ENCODE measurements around the gene ADNP2. TPM values are rescaled to one million over a fixed set of nuclear protein-coding genes. Genes with fewer than 3 reads are reported as not detected.

ADNP2 gene
- total and polyA plus RNA-seq, 2 donors = 8.0 to 9.7 TPM

DNA sequence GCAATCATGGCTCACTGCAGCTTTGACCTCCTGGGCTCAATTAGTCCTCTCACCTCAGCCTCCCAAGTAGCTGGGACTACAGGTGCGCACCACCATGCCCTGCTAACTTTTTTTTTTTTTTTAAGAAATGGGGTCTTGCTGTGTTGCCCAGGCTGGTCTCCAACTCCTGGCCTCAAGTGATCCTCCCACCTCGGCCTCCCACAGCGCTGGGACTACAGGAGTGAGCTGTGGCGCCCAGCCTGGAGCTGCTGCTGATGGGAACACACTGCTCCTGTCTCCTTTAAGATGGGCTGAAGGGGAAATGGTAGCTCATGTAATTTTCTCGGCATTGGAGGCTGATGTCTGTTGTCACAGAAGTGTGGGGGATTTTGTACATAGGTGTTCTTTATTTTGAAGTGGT lies 34.9 kb upstream of the ADNP2 start:
- Histone ChIP-seq H3K4me3 (ENCODE audit: low read length in 2 of 2) (no peak overlapping the region), H3K27me3 (ENCODE audit: control insufficient read depth in 2 of 2, insufficient read depth in 1 of 2, low read length in 1 of 2) (no peaks in the 10 kb centered on the region), H3K36me3 (ENCODE audit: control insufficient read depth in 2 of 2, insufficient read depth in 2 of 2, low read length in 1 of 2) (no peaks in the 10 kb centered on the region), H3K9me3 (ENCODE audit: control insufficient read depth in 2 of 2, insufficient read depth in 1 of 2, low read length in 1 of 2) (peaks cover 0 to 23% of the 10 kb centered on the region in 2 donors), H3K27ac (ENCODE audit: low read depth in 1 of 2, low read length in 1 of 2) (no peak overlapping the region), H3K4me1 (ENCODE audit: control insufficient read depth in 2 of 2, insufficient read depth in 2 of 2, low read length in 2 of 2) (no peaks in the 10 kb centered on the region)
- DNase-seq (ENCODE audit: low read depth in 6 of 9, low spot score in 9 of 9) = no peak
- 99% methylated on average over 5 of the region's 5 CpGs for WGBS

DNA sequence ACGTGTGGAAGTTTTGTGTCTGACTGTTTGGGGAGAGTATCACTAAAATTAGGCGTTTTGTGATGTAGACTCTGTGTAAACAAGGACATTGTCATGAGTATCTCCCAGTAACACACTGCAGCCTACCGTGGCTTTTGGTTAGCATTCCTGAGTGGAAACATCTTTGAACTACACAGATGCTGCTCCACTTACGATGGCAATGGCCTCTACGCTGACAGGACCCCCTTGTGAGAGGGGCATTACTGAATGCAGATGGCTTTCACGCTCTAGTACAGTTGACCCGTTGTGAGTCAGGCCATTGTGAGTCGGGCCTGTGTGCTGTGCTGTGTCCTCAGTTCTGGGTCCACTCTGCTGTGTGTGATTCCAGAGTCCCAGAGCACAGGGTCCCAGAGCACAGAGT lies 34.4 kb upstream of the ADNP2 start:
- H3K27me3 ChIP-seq (ENCODE audit: control insufficient read depth in 2 of 2, insufficient read depth in 1 of 2, low read length in 1 of 2) = no peaks in the 10 kb centered on the region
- H3K27ac ChIP-seq (ENCODE audit: low read depth in 1 of 2, low read length in 1 of 2) = no peak overlapping the region
- H3K4me3 ChIP-seq (ENCODE audit: low read length in 2 of 2) = no peak overlapping the region
- 75% methylated on average over 8 of the region's 8 CpGs for WGBS
- DNase-seq (ENCODE audit: low read depth in 6 of 9, low spot score in 9 of 9) = no peak
- peaks cover 0 to 23% of the 10 kb centered on the region in 2 donors for H3K9me3 ChIP-seq (ENCODE audit: control insufficient read depth in 2 of 2, insufficient read depth in 1 of 2, low read length in 1 of 2)
- no peaks in the 10 kb centered on the region for H3K36me3 ChIP-seq (ENCODE audit: control insufficient read depth in 2 of 2, insufficient read depth in 2 of 2, low read length in 1 of 2)
- no peaks in the 10 kb centered on the region for H3K4me1 ChIP-seq (ENCODE audit: control insufficient read depth in 2 of 2, insufficient read depth in 2 of 2, low read length in 2 of 2)

DNA sequence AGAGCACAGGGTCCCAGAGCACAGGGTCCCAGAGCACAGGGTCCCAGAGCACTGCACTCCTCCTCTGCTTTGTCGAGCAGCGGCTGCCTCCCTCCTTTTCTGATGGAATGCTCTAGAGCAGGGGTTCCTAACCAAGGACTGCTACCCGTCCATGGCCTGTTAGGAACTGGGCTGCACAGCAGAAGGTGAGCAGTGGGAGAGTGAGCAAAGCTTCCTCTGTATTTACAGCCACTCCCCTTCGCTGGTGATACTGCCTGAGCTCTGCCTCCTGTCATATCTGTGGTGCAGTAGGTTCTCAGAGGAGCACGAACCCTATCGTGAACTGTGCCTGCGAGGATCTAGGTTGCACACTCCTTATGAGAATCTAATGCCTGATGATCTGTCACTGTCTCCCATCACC lies 33.1 kb upstream of the ADNP2 start:
- H3K4me3 ChIP-seq (ENCODE audit: low read length in 2 of 2) = no peak overlapping the region
- DNase-seq (ENCODE audit: low read depth in 6 of 9, low spot score in 9 of 9) = no peak
- no peaks in the 10 kb centered on the region for H3K4me1 ChIP-seq (ENCODE audit: control insufficient read depth in 2 of 2, insufficient read depth in 2 of 2, low read length in 2 of 2)
- no peaks in the 10 kb centered on the region for H3K27me3 ChIP-seq (ENCODE audit: control insufficient read depth in 2 of 2, insufficient read depth in 1 of 2, low read length in 1 of 2)
- no peaks in the 10 kb centered on the region for H3K36me3 ChIP-seq (ENCODE audit: control insufficient read depth in 2 of 2, insufficient read depth in 2 of 2, low read length in 1 of 2)
- 98% methylated on average over 7 of the region's 7 CpGs for WGBS
- H3K27ac ChIP-seq (ENCODE audit: low read depth in 1 of 2, low read length in 1 of 2) = no peak overlapping the region
- H3K9me3 ChIP-seq (ENCODE audit: control insufficient read depth in 2 of 2, insufficient read depth in 1 of 2, low read length in 1 of 2) = peaks cover 0 to 21% of the 10 kb centered on the region in 2 donors

DNA sequence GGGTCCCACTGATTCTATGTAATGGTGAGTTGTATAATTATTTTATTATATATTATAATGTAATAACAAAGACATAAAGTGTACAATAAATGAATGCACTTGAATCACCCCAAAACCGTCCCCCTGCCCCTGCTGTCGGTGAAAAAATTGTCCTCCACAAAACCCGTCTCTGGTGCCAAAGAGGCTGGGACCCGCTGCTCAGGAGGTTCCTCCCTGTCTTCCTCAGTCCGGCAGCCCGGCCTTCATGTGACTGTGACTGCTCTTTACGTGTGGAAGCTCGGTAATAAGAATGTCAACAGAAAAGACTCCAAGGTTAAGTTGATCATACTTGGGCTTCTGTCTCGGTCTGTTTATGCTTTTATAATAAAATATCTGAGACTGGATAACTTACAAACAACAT lies 32.7 kb upstream of the ADNP2 start:
- H3K4me1 ChIP-seq (ENCODE audit: control insufficient read depth in 2 of 2, insufficient read depth in 2 of 2, low read length in 2 of 2) = no peaks in the 10 kb centered on the region
- 98% methylated on average over 9 of the region's 9 CpGs for WGBS
- H3K27ac ChIP-seq (ENCODE audit: low read depth in 1 of 2, low read length in 1 of 2) = no peak overlapping the region
- no peaks in the 10 kb centered on the region for H3K27me3 ChIP-seq (ENCODE audit: control insufficient read depth in 2 of 2, insufficient read depth in 1 of 2, low read length in 1 of 2)
- H3K9me3 ChIP-seq (ENCODE audit: control insufficient read depth in 2 of 2, insufficient read depth in 1 of 2, low read length in 1 of 2) = peaks cover 0 to 20% of the 10 kb centered on the region in 2 donors
- no peak for DNase-seq (ENCODE audit: low read depth in 6 of 9, low spot score in 9 of 9)
- no peak overlapping the region for H3K4me3 ChIP-seq (ENCODE audit: low read length in 2 of 2)
- no peaks in the 10 kb centered on the region for H3K36me3 ChIP-seq (ENCODE audit: control insufficient read depth in 2 of 2, insufficient read depth in 2 of 2, low read length in 1 of 2)

DNA sequence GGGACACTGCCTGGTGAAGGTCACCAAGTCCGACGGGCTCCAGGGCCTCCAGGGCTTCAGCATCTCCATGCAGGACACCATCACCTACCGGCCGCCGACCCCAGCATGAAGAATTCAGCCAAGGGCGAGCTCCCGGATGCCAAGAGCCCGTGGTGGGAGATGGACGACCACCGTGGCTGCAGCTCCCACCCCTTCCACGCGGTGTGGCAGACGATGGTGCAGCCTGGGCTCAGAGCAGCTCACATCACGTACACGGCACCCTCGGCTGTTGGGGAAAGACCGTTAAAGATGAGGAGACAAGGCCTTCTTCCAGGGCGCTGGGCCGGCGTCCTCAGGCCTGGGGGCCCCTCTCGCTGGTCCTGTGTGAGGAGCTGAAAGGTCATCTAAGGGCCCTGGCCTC lies 31.2 kb upstream of the ADNP2 start:
- WGBS = 99% methylated on average over 21 of the region's 21 CpGs
- H3K4me1 ChIP-seq (ENCODE audit: control insufficient read depth in 2 of 2, insufficient read depth in 2 of 2, low read length in 2 of 2) = no peaks in the 10 kb centered on the region
- H3K9me3 ChIP-seq (ENCODE audit: control insufficient read depth in 2 of 2, insufficient read depth in 1 of 2, low read length in 1 of 2) = peaks cover 0 to 20% of the 10 kb centered on the region in 2 donors
- no peak overlapping the region for H3K4me3 ChIP-seq (ENCODE audit: low read length in 2 of 2)
- H3K27me3 ChIP-seq (ENCODE audit: control insufficient read depth in 2 of 2, insufficient read depth in 1 of 2, low read length in 1 of 2) = no peaks in the 10 kb centered on the region
- no peak overlapping the region for H3K27ac ChIP-seq (ENCODE audit: low read depth in 1 of 2, low read length in 1 of 2)
- no peak for DNase-seq (ENCODE audit: low read depth in 6 of 9, low spot score in 9 of 9)
- H3K36me3 ChIP-seq (ENCODE audit: control insufficient read depth in 2 of 2, insufficient read depth in 2 of 2, low read length in 1 of 2) = no peaks in the 10 kb centered on the region

DNA sequence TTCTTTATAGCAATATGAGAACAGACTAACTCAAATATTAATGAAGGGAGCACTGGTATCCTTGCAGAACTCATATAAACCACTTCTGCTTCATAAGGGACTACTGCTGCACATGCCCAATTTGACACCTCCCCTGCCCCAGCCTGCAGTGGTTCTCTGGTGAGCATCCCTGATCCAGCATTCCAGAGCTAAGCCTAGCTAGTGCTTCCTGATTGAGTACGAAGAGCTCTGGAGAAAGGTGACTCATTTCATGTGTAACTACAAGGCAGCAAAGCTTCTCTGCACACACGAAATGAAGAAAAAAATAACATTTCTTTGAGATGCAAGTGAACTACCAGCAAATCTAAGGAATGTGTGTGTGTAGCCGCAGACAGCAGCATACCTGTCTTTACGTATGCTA lies 22.8 kb upstream of the ADNP2 start:
- DNase-seq (ENCODE audit: low read depth in 6 of 9, low spot score in 9 of 9) = no peak
- Histone ChIP-seq H3K27me3 (ENCODE audit: control insufficient read depth in 2 of 2, insufficient read depth in 1 of 2, low read length in 1 of 2) (no peaks in the 10 kb centered on the region), H3K4me1 (ENCODE audit: control insufficient read depth in 2 of 2, insufficient read depth in 2 of 2, low read length in 2 of 2) (no peaks in the 10 kb centered on the region), H3K4me3 (ENCODE audit: low read length in 2 of 2) (no peak overlapping the region), H3K36me3 (ENCODE audit: control insufficient read depth in 2 of 2, insufficient read depth in 2 of 2, low read length in 1 of 2) (no peaks in the 10 kb centered on the region), H3K27ac (ENCODE audit: low read depth in 1 of 2, low read length in 1 of 2) (no peak overlapping the region), H3K9me3 (ENCODE audit: control insufficient read depth in 2 of 2, insufficient read depth in 1 of 2, low read length in 1 of 2) (peaks cover 0 to 7% of the 10 kb centered on the region in 2 donors)
- WGBS = 91% methylated on average over 4 of the region's 4 CpGs

DNA sequence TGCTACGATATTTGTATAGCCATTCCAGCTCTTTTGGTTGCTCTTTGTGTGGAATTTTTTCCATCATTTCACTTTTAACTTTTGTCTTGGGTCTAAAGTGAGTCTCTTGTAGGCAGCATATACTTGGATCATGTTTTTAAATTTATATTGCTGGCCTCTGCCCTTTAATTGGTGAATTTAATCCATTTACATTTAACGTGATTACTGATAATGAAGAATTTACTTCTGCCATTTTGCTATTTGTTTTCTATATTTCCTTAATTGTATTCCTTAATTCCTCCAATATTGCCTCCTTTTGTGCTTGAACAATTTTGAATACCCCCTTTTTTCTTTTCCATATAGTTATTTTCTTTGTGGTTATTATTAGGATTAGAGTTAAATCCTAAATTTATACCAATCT lies 21.0 kb upstream of the ADNP2 start:
- DNase-seq (ENCODE audit: low read depth in 6 of 9, low spot score in 9 of 9) = no peak
- Histone ChIP-seq H3K4me1 (ENCODE audit: control insufficient read depth in 2 of 2, insufficient read depth in 2 of 2, low read length in 2 of 2) (no peaks in the 10 kb centered on the region), H3K9me3 (ENCODE audit: control insufficient read depth in 2 of 2, insufficient read depth in 1 of 2, low read length in 1 of 2) (peaks cover 0 to 7% of the 10 kb centered on the region in 2 donors), H3K4me3 (ENCODE audit: low read length in 2 of 2) (no peak overlapping the region), H3K27me3 (ENCODE audit: control insufficient read depth in 2 of 2, insufficient read depth in 1 of 2, low read length in 1 of 2) (no peaks in the 10 kb centered on the region), H3K36me3 (ENCODE audit: control insufficient read depth in 2 of 2, insufficient read depth in 2 of 2, low read length in 1 of 2) (no peaks in the 10 kb centered on the region), H3K27ac (ENCODE audit: low read depth in 1 of 2, low read length in 1 of 2) (no peak overlapping the region)
- WGBS = 58% methylated on average over 2 of the region's 2 CpGs

DNA sequence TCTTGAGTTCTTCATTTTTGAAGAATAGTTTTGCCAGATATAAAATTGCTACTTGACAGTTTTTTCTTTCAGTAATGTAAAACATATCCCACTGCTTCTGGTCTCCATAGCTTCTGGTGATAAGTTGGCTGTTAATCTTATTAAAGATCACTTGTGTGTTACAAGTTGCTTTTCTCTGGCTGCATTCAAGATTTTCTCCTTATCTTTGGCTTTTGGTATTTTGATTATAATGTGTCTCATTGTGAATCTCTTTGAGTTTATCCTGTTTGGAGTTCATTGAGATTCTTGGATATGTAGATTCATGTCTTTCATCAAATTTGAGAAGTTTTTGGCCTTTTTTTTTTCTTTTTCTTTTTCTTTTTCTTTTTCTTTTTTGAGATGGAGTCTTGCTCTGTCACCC lies 20.2 kb upstream of the ADNP2 start:
- no peak overlapping the region for H3K27ac ChIP-seq (ENCODE audit: low read depth in 1 of 2, low read length in 1 of 2)
- no peak overlapping the region for H3K4me3 ChIP-seq (ENCODE audit: low read length in 2 of 2)
- H3K36me3 ChIP-seq (ENCODE audit: control insufficient read depth in 2 of 2, insufficient read depth in 2 of 2, low read length in 1 of 2) = no peaks in the 10 kb centered on the region
- peaks cover 0 to 7% of the 10 kb centered on the region in 2 donors for H3K9me3 ChIP-seq (ENCODE audit: control insufficient read depth in 2 of 2, insufficient read depth in 1 of 2, low read length in 1 of 2)
- H3K27me3 ChIP-seq (ENCODE audit: control insufficient read depth in 2 of 2, insufficient read depth in 1 of 2, low read length in 1 of 2) = no peaks in the 10 kb centered on the region
- no peak for DNase-seq (ENCODE audit: low read depth in 6 of 9, low spot score in 9 of 9)
- no peaks in the 10 kb centered on the region for H3K4me1 ChIP-seq (ENCODE audit: control insufficient read depth in 2 of 2, insufficient read depth in 2 of 2, low read length in 2 of 2)

DNA sequence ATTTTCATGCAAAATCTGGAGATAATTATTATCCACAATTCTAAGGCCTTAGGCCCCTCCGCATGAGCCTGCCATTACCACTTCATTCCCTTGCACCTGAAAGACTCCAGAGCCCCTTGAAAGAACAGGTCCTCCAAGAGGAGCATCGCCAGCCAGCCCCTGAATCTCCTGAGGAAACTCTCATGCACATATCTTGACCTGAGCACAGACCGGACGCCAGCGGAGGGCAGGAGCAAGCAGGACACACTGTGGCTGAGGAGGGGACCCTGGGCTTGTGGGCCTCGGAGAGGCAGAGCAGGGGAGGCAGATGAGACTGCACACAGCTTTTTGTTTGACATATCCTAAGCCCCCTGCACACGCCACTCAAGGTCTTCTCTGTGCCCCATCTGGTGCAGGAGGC lies 13.6 kb upstream of the ADNP2 start:
- no peak for DNase-seq (ENCODE audit: low read depth in 6 of 9, low spot score in 9 of 9)
- no peaks in the 10 kb centered on the region for H3K27me3 ChIP-seq (ENCODE audit: control insufficient read depth in 2 of 2, insufficient read depth in 1 of 2, low read length in 1 of 2)
- H3K4me3 ChIP-seq (ENCODE audit: low read length in 2 of 2) = no peak overlapping the region
- no peaks in the 10 kb centered on the region for H3K36me3 ChIP-seq (ENCODE audit: control insufficient read depth in 2 of 2, insufficient read depth in 2 of 2, low read length in 1 of 2)
- H3K27ac ChIP-seq (ENCODE audit: low read depth in 1 of 2, low read length in 1 of 2) = no peak overlapping the region
- no peaks in the 10 kb centered on the region for H3K4me1 ChIP-seq (ENCODE audit: control insufficient read depth in 2 of 2, insufficient read depth in 2 of 2, low read length in 2 of 2)
- no peaks in the 10 kb centered on the region for H3K9me3 ChIP-seq (ENCODE audit: control insufficient read depth in 2 of 2, insufficient read depth in 1 of 2, low read length in 1 of 2)
- 81% methylated on average over 7 of the region's 7 CpGs for WGBS

DNA sequence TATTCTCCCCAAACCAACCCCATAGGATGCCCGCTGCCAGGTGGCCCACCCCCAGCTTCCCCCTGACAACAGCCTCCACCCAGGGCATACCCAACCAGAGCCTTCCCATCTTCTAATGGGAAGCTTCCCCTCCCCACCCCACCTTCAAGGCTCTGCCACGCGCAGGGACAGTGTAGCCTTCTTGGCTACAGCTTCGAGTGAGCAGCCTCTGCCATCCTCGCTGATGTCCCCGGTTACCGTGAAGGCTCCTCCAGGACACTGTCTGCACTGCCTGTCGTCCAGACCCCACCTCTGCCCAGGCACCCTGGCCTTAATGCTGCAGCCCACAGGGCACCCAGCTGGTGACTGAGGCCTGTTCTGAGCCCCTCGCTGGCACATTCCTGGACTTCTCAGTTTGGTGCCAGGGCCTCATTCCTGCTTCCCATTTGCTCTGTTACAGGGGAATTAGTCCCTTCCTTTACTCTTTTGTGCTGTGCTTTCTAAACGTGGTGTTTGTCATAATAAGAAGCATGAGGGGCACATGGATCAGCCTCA lies 13.0 kb upstream of the ADNP2 start:
- WGBS = 92% methylated on average over 10 of the region's 10 CpGs
- no peak for DNase-seq (ENCODE audit: low read depth in 6 of 9, low spot score in 9 of 9)

More for the DNA sequence above, 13.0 kb upstream of the ADNP2 start:
- H3K4me3 ChIP-seq (ENCODE audit: low read length in 2 of 2) = no peak overlapping the region
- H3K27ac ChIP-seq (ENCODE audit: low read depth in 1 of 2, low read length in 1 of 2) = no peak overlapping the region
- no peaks in the 10 kb centered on the region for H3K4me1 ChIP-seq (ENCODE audit: control insufficient read depth in 2 of 2, insufficient read depth in 2 of 2, low read length in 2 of 2)
- no peaks in the 10 kb centered on the region for H3K36me3 ChIP-seq (ENCODE audit: control insufficient read depth in 2 of 2, insufficient read depth in 2 of 2, low read length in 1 of 2)
- H3K9me3 ChIP-seq (ENCODE audit: control insufficient read depth in 2 of 2, insufficient read depth in 1 of 2, low read length in 1 of 2) = no peaks in the 10 kb centered on the region
- H3K27me3 ChIP-seq (ENCODE audit: control insufficient read depth in 2 of 2, insufficient read depth in 1 of 2, low read length in 1 of 2) = no peaks in the 10 kb centered on the region
